AG20443 (cell line): Measurements from ENCODE around the gene MYZAP.

Experiments
- DNase-seq: peaks from one replicate; pipeline ENCODE4 v3.0.0; 2012; ENCODE audit warnings: low spot score, mixed read lengths

The MYZAP gene

DNA sequence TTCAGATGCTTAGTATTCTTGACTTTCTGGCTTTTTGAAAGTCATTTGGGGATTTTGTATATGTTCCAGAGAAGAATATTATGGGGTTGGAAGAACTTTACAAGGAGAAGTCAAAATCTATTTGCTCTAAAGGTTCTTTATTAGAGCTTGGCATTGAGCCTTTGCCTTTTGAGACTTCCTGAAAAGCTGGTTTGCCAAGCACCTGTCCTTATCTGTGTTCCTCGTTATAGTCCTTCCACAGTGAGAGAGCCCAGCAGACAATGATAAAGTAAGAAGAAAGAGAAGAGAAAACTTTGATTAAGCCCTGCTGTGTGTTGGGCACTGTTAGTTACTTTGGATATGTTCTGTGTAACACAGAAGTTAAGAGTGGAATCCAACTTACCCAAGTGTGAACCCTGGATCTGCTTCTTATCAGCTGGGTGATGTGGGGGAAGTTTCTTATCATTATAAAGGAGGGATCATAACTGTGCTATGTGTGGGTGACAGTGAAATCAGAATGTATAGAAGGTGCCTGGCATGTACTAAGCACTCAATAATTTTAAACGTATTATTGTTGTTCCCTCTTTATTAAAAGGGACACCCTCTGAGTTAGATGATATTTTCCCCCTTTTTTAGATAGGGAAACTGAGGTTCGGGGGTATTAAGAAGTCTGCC, 70.5 kb downstream of the MYZAP start:
- no peak for DNase-seq

DNA sequence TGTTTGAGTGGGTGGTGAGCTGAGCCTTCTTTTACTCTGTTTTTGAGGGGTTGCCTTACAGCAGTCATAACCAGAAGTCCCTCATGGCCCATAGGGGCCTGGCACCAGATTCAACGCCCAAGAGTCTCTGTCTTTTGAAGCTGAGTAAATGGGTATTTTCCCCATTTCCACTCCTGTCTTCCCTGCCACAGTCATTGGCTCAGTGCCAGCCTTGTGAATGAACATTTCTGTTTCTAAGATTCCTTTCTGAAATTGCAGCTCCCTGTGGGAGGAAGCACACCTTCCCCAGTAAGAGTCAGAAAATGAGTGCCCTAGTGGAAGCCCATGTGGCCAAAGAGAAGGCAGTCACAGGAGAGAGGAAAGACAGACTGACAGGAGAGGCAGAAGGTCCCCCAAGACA, 71.1 kb downstream of the MYZAP start:
- DNase-seq = no peak

DNA sequence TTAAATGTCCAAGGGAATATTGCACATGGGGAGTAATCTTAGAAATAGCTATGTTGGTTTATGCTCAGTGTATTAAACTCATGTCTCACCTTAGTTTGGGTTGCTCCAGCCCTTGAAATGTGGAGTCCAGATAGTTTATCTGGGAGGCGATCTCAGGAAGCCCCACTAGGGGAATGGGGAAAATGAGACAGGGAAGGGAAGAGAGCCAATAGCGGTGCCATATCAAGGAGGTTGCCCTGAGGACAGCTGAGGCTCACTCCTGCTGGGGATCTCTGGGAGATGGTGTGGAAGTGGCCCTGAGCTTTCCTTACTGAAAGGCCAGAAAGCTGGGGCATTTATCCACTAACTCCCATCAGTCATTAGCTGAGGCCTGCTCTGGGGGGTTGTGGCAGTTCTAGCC, 71.6 kb downstream of the MYZAP start:
- DNase-seq = no peak

GRCh38 chr15:57665194-57665593, 73.5 kb downstream of the MYZAP start:
- DNase-seq = no peak

DNA sequence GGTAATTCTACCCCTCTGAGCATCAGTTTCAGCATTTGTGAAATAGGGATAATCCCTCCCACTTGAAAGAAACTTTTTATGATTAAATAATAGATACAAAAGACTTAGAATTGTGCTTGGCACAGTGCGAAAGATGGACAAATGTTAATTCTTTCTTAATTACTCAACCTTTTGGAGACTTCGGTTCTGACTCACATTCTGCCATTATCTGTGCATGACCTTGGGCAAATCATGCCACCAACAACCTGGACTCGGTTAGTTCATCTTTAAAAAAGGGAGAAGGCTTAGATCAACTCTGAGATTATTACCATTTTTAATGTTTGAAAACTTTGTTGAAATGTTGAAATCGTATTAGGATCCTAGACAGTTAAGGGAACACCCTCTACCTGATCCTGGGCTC, 74.2 kb downstream of the MYZAP start:
- no peak for DNase-seq

- DNase-seq = peak; percentile 80
These were observed 75.6 kb downstream of the MYZAP start for GRCh38 chr15:57667171-57667849.

- DNase-seq = no peak
These were observed 76.3 kb downstream of the MYZAP start for GRCh38 chr15:57668016-57668415.

- DNase-seq = no peak
These were observed 79.9 kb downstream of the MYZAP start for GRCh38 chr15:57671636-57672035.

GRCh38 chr15:57675481-57676181, 83.9 kb downstream of the MYZAP start:
- DNase-seq = no peak

DNA sequence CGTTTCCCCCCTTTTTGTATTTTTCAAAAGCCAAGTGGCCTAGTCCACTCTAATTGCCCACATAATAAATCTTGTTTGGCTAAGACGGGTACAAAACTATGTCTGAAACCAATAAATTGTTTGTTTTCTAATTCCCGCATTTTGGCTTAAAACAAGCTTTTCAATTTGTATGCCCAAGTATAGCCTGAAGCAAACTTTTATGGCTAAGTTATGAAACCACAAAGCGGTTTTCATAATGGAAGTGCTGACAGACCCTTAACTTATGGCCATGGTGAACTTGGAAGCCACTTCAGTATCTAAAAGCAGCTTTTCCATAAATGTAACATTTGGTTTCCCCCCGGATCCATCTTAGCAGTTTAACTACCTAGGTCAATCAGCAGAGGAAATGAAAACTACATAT, 84.9 kb downstream of the MYZAP start:
- no peak for DNase-seq

DNA sequence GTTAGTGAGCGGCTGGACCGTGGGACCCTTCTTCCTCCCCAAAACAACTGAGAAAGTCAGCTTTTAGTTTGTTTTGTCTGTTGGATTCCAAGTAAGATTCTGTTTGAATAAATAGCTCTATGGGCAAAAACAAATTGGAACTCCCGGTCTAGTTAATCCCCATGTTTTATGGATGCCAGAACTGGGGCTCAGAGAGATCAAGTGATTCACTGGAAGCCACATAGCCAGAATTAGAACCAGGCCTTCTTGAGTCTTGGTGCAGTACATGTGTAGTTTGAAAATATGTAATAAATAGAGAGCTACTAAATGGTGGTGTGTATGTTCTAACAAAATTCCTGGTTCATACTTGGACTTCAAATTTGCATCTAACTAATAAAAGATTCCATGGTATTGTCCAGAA, 85.5 kb downstream of the MYZAP start:
- DNase-seq = no peak

DNA sequence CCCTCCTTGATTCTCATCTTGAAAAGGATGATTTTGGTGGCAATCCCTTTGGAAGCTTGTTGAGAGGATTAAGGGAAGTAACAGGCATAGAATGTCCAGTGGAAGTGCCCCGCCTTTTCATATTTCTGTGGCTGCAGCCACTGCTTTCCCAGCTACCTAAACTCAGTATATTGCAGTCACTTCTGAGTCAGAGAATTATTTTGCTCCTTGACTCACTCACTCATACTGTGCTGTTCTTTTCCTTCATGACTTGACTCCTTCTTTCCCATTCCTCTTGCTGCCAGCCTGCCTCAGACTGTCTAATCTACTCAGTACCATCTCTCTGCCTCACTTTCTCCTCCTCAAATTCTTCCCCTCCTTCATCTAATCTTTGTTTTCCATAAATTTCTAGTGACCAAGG, 88.3 kb downstream of the MYZAP start:
- DNase-seq = peak; percentile 76

DNA sequence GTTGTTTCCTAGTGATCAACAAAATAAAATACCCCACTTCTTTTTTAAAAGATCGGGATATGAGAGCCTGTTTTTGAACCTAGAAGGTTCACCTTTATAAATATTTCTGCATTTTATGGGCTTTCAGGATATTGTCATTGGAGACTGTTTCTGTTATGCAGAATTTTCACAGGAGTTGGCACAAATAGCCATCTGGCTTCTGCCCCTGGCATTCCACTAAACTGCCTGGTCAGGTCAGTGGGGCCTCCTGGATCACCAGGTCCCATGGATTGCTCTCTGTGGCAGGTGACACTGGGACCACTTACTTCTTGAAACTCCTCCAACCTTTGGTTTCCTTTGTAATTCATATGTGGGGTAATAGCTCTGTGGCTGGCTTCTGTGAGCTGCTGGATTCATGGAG, 89.3 kb downstream of the MYZAP start:
- no peak for DNase-seq

DNA sequence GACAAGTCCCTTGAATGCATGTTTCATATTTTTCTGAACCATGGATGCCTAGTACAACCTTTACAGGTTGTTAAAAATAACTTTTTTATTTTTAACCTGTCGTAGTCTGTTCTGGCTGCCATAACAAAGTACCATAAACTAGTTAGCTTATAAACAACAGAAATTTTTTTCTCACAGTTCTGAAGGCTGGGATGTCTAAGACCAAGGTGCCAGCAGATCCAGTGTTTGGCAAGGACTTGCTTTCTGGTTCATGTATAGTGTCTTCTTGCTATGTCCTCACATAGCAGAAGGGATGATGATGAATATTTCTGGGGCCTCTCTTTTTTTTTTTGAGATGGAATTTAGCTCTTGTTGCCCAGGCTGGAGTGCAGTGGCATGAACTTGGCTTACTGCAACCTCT, 91.8 kb downstream of the MYZAP start:
- DNase-seq = no peak

GRCh38 chr15:57684491-57685151, 92.9 kb downstream of the MYZAP start:
- no peak for DNase-seq

DNA sequence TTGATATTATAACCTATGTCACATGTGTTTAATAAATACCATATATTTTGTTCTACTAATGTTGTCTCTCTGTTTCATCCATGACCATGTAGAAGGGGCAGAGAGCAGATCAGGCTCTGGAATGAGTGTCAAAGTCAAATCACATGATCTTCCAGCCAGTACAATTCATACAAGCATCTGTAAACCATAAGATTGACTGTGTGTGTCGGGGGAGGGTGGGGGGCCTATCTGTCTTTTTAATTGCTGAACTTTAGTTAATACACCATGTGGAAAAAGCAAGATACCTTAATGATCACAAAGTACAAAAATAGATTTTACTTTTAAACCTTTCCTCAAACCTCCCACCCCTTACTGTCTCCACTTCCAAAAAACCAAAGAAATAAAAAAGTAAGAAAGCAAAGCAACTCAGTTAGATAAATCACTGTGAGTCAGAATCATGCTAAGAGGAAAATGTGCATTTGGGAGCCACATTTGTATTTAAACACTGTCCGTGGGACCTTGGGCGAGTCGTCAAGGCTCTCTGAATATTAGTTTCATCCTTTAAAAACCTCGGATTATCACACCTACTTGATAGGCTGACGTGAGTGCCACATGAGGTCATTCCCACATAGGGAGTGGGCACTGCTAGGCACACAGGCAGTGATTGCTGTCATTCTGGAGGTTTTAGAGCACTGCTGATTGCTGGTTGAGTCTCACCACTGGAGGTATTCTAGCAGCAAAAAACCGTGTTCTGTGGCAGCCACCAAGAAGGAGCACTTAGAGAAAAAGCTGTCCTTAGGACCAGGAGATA, 93.8 kb downstream of the MYZAP start:
- DNase-seq = no peak

DNA sequence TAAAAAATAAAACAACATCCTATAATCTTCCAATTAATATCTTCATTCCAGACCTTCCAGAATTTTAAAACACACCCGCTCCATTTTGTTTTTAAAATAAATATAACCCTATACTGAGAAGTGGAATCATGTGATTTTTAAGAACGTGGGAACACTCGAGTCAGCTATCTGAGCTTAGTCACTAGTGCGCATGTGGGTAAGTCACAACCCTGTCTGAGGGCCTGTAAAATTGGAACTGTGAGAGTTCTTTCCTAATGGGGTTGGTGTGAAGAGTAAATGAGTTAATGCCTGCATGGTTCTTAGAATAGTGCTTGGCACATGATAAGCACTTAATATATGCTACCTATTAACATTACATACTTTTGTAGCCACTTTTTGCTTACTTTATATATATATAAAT, 95.0 kb downstream of the MYZAP start:
- no peak for DNase-seq

GRCh38 chr15:57690341-57690966, 98.8 kb downstream of the MYZAP start:
- no peak for DNase-seq

DNA sequence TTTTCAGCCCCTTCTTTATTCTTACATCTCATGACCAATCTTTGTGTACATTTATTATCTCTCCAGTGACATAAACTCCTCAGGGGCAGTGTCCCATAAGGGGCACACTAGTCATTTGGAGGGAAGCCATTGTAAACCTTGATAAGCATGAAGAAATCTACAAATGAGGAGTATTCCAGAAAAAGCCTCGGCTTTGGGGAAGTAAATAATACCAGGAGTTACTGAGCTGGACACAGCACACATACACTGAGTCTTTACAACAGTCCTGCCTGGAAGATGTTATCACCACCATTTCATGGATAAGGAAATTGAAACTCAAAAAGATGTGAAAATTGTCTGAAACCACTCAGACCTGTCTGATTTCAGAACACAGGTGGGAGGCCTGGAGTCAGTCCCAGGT, 99.4 kb downstream of the MYZAP start:
- DNase-seq = no peak

- DNase-seq = no peak
These were observed 101.0 kb downstream of the MYZAP start for GRCh38 chr15:57692709-57693108.

DNA sequence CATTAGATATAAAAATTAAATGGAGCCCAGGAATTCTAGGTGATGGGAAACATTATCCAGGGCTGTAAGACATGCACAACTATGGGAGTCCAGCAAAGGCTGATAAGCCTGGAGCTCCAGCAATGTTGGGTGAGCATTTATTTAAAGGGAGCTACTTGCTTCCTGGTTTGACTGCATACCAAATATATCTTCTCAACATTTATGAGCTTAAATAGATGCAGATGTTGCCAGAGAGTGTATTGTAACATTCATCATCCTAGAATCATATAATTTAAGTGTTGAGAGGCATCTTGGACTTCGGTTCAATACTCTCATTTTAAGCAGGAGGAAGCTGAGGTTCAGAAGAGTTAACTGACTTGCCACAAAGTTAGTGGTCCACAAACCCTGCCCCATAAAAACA, 102.6 kb downstream of the MYZAP start:
- peak; percentile 16 for DNase-seq

DNA sequence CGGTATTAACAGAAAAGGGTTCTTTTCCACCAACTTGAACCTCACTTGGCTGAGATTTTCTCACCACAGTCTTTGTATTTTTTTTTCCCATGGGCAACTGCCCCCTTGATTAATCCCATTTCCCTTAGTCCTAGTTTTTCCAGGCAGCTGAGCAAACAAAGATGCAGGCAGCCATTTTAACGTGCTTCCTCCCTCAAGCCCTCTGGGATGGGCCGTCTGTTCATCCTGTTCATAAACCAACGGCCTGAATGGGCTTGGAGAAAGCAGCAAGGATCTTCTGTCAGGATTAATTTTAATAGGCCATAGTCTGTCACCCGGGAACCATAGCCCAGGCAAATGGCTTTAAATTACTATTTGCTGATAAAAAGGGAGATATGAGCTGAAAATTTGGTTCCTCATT, 104.4 kb downstream of the MYZAP start:
- no peak for DNase-seq
